ENCODE measurements around the gene LAMP2.
"Not testable (repeated sequence)": the region's sequence is repeated elsewhere in the genome, so short reads cannot be mapped to it uniquely, and the experiment has no call there.

LAMP2 gene

GRCh38 chrX:120468825-120469525 is at the start of gene LAMP2:
Gene LAMP2, minus strand, starts transcription at chrX:120469296. Its CDS starts 127 bp downstream, at chrX:120469169.
- peak; percentile 57 to 72 for DNase-seq (ENCODE audit: low read depth in 2 of 2)

GRCh38 chrX:120517936-120518335 is 48.8 kb upstream of the LAMP2 start:
- no peak for DNase-seq (ENCODE audit: low read depth in 2 of 2)

- DNase-seq (ENCODE audit: low read depth in 2 of 2) = no peak
These were observed 45.1 kb upstream of the LAMP2 start for GRCh38 chrX:120514236-120514635.

- no peak for DNase-seq (ENCODE audit: low read depth in 2 of 2)
These were observed 43.5 kb upstream of the LAMP2 start for GRCh38 chrX:120512627-120513026.

GRCh38 chrX:120512222-120512621 is 43.1 kb upstream of the LAMP2 start:
- no peak for DNase-seq (ENCODE audit: low read depth in 2 of 2)

GRCh38 chrX:120504569-120504968 is 35.5 kb upstream of the LAMP2 start:
- no peak for DNase-seq (ENCODE audit: low read depth in 2 of 2)

GRCh38 chrX:120499301-120500072 is 30.4 kb upstream of the LAMP2 start:
- no peak for DNase-seq (ENCODE audit: low read depth in 2 of 2)

- not testable (repeated sequence) for DNase-seq (ENCODE audit: low read depth in 2 of 2)
These were observed 21.0 kb upstream of the LAMP2 start for GRCh38 chrX:120490119-120490518.

- DNase-seq (ENCODE audit: low read depth in 2 of 2) = no peak
These were observed 17.7 kb upstream of the LAMP2 start for GRCh38 chrX:120486786-120487185.

- peak; percentile 13 to 15 for DNase-seq (ENCODE audit: low read depth in 2 of 2)
These were observed 16.8 kb upstream of the LAMP2 start for GRCh38 chrX:120485638-120486520.

- DNase-seq (ENCODE audit: low read depth in 2 of 2) = no peak
These were observed 16.2 kb upstream of the LAMP2 start for GRCh38 chrX:120485315-120485637.

GRCh38 chrX:120477453-120477852 is 8.4 kb upstream of the LAMP2 start:
- no peak for DNase-seq (ENCODE audit: low read depth in 2 of 2)

GRCh38 chrX:120476714-120477113 is 7.6 kb upstream of the LAMP2 start:
- DNase-seq (ENCODE audit: low read depth in 2 of 2) = no peak

GRCh38 chrX:120475447-120475846 is 6.4 kb upstream of the LAMP2 start:
- not testable (repeated sequence) for DNase-seq (ENCODE audit: low read depth in 2 of 2)

GRCh38 chrX:120474085-120474484 is 5.0 kb upstream of the LAMP2 start:
- no peak for DNase-seq (ENCODE audit: low read depth in 2 of 2)

GRCh38 chrX:120469657-120470056 is 561 bp upstream of the LAMP2 start:
- not testable (repeated sequence) for DNase-seq (ENCODE audit: low read depth in 2 of 2)

- DNase-seq (ENCODE audit: low read depth in 2 of 2) = no peak
These were observed 644 bp downstream of the LAMP2 start for GRCh38 chrX:120468479-120468824.

GRCh38 chrX:120468071-120468470 is 1.0 kb downstream of the LAMP2 start:
- DNase-seq (ENCODE audit: low read depth in 2 of 2) = no peak

- DNase-seq (ENCODE audit: low read depth in 2 of 2) = no peak
These were observed 4.7 kb downstream of the LAMP2 start for GRCh38 chrX:120464411-120464810.

GRCh38 chrX:120463241-120463640 is 5.9 kb downstream of the LAMP2 start:
- DNase-seq (ENCODE audit: low read depth in 2 of 2) = no peak

- no peak for DNase-seq (ENCODE audit: low read depth in 2 of 2)
These were observed 6.7 kb downstream of the LAMP2 start for GRCh38 chrX:120462370-120462769.

- no peak for DNase-seq (ENCODE audit: low read depth in 2 of 2)
These were observed 9.8 kb downstream of the LAMP2 start for GRCh38 chrX:120459309-120459708.
